IPS-NIHi7 (cell line): ENCODE results near the gene AP4M1.
"Not testable (repeated sequence)": the region's sequence is repeated elsewhere in the genome, so short reads cannot be mapped to it uniquely, and the experiment has no call there.

Source experiments
- DNase-seq: peaks from one replicate; pipeline ENCODE4 v3.0.0; 2012; ENCODE audit warnings: mixed read lengths; ENCODE audit errors: extremely low spot score

AP4M1 gene

DNA sequence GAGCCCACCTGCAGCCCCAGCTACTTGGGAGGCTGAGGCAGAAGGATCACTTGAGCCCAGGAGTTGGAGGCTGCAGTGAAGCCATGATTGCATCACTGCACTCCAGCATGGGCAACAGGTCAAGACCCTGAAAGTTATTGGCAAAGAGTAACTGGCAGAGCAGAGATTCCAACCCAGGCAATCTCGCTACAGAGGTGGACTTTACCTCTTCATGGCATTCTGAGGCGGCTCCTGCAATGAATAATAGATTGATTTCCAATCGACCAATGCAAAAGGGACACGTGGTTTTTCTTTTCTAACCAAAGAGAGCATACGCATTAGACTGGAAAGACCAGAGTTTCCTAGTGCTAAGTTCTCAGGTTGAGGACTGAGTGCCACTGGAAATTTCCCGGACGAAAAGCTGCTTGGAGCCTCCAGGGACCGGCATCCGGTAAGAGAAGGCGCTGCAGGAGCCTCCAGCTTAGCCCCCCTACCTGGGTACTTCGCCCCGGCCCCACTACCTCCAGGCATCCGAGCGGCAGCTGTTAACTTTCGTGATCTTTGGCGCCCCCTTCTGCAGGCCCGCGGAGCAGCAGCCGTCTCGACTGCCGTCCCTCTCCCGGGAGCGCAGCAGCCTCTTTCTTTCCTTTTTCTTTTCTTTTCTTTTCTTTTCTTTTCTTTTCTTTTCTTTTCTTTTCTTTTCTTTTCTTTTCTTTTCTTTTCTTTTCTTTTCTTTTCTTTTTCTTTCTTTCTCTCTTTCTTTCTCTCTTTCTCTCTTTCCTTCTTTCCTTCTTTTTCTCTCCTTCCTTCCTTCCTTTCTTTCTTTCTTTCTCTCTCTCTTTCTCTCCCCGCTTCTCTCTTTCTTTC is 29.4 kb downstream of the AP4M1 start:
- DNase-seq = peak; percentile 90

DNA sequence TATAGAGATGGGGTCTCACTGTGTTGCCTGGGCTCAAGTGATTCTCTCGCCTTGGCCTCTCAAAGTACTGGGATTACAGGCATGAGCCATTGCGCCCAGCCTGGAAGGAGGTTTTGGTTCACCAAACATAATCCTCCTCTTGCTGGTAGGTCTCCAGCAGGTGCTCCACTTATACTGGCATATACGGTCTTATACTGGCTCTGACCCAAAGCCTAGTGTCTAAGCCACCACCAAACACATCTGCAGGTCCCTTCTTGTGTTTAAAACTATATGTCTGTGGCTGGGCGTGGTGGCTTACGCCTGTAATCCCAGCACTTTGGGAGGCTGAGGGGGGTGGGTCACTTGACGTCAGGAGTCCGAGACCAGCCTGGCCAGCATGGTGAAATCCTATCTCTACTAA is 30.7 kb downstream of the AP4M1 start:
- no peak for DNase-seq

DNA sequence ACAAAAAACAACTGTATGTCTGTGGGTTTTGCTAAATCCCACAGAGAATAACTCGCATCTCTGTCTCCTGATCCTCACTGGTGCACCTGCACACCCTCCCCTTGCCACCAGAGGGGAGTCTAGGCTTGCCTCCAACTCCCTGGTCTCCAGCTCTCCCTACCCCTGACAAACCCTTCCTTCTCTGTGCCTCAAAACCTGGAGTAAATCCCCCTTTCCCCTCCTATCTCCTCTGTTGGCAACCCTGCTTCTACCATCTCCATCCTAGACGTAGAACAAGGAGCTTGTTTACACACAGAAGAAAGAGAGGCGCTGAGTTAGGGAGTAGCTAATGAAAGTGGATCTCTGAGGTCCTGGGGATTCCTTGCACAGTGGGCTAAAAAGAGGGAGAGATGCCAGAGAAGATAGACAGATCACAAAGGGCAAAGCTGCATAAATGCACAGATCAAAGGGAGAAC is 31.3 kb downstream of the AP4M1 start:
- peak; percentile 83 for DNase-seq

DNA sequence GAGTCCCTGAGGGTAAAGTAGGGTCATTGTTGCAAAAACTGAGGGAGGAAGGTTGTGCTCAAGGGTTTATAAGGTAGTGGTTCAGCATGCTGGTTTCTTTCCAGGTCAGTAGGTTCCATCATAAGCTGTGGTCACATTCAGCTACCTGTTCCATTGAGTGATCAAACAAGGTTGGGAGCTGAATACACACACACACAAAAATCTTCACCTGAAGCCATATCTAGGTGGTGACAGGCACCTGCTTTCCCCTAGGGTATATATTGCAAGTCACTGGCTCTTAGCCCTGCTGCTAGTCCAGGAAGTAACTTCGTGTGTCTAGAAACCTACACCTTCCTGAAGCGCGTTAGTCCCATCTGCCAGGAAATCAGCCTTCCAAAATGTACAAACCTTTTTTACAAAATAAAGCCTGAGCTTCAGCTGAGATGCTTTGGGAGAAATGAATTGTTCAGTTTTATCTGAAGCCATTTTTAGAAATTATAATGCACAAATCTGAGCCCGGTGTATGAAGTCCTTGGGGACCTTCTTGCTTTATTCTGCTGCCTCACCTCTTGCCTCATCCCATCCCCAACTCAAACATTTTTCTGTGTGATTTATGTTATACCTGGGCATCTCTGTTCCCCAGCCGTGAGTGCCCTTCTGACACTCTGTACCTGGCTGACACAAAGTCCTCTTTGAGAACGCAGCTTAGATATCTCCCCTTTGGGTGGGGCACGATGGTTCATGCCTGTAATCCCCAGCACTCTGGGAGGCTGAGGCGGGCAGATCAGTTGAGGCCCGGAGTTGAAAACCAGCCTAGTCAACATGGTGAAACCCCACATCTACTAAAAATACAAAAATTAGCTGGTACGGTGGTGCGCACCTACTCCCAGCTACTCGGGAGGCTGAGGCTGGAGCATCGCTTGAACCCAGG is 36.7 kb downstream of the AP4M1 start:
- DNase-seq = no peak

DNA sequence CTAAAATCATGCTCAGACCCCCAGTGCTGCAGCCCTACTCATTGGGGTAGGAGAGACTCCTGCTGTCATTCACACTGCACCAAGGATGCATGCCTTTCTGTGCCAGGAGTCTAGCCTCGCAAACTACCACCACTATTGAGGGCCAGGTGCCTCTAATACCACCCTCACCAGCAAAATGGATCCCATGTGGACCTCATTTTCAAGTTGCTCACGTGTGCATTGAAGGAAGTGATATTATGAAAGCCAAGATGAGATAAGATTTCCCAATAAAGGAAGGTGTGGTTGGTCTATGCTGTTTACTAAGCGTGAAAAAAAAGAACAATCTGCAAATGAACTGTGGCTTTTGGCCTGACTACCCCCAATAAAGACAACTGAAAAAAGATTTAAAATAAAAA is 40.1 kb downstream of the AP4M1 start:
- no peak for DNase-seq

DNA sequence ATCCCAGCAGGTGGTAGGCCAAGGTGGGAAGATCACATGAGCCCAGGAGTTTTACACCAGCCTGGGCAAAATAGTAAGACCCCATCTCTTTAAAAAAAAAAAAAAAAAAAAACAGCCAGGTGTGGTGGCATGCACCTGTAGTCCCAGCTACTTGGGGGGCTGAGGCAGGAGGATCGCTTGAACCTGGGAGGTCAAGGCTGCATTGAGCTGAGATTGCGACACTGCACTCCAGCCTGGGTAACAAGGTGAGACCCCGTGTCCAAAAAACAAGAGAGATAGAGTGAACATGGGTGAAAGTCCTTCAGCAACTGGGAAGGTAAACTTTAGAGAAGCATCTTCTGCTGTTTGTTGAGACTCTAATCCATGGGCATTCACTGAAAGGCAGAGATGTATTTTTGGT is 41.0 kb downstream of the AP4M1 start:
- DNase-seq = no peak

DNA sequence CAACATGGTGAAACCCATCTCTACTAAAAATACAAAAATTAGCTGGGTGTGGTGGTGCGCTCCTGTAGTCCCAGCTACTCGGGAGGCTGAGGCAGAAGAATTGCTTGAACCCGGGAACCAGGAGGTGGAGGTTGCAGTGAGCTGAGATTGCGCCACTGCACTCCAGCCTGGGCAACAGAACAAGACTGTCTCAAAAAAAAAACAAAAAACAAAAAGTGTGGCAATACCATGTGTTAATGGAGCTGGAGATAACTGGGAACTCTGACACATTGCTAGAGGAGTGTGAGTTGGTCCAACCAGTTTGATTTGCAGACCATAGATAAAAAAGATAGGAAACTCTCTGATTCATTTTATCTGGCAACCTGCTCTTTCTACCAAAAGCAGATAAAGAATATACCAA is 44.9 kb downstream of the AP4M1 start:
- DNase-seq = not testable (repeated sequence)

DNA sequence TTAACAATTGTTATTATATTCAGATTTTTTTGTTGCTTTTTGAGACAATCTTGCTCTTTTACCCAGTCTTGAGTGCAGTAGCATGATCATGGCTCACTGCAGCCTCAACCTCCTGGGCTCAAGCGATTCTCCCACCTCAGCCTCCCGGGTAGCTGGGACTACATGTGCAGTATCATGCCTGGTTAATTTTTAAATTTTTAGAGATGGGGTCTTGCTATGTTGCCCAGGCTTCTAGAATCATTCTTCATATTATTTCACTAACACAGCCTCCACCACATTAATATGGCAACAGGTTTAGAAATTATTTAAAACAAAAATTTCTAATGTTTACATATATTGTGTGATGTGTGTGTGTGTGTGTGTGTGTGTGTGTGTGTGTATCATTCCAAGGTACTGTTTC is 45.8 kb downstream of the AP4M1 start:
- DNase-seq = no peak

DNA sequence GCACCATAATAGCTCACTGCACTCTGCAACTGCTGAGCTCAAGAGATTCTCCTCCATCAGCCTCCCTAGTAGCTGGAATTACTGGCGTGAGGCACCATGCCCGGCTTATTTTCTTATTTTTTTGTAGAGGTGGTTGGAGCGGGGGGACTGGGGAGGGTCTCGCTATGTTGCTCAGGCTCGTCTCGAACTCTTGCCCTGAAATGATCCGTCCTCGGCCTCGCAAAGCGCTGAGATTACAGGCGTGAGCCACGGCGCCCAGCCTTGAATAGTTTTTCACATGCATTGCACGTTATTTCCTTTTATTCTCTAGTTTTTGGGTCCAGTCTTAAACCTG is 46.7 kb downstream of the AP4M1 start:
- DNase-seq = no peak

DNA sequence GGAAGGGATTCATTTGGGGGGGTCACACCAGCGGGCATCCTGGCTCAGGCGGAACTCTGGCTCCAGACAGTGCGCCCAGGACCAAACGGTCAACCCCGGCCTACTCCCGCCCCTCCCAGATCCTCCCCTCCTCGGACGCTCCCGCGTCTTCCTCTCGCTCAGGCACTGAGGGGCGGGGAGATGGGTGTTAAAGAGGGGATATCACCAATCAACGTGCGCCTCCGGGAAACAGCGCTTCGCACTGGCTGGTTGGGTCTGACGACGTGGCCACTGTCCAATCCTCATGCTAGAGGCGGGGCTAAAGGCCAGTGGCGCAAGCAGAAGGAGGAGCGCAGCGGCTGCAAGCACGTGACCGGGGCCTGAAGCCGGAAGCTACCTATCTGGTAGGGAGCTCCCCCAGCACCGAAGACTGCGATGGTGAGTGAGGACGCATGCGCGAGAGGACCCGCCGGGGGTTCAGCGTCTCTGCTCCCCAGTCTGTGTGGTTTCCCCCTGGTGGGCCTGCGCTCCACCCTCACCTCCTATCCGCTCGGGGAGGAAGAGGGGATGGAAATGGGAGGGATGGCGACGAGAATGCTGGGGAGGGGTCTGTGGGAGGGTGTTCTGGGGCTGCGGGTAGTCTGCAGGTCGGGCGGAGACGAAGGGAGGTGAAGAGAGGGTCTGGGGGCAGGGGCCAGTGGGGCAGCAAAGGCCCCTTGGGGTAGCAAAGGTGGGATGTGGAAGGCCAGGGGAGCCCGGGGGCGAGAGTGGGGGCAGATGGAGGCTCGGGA is 47.3 kb downstream of the AP4M1 start, which contains the start of gene LAMTOR4:
TSS of gene LAMTOR4 (plus strand) at position 360 of the 770 bp plus-strand sequence. CDS start at position 415, 55 bp downstream.
- DNase-seq = peak; percentile 100

DNA sequence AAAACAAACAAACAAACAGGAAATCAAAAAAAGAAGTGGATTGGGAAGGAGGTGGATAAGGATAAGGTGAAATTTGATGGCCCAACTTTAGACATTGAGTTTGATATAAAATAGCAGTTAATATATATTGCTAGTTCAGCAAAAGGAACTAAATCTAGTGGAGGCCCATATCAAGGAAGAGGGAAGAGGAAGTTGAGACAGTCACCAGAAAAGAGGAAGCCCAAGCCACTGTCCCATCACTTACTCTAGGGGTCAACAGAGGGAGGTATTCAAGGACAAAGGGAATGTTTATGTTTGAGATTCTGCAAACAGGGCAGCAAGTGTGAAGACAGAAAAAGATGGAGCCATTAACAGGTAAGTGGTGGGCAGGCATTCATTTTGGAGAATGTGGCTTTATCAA is 51.0 kb downstream of the AP4M1 start:
- no peak for DNase-seq

DNA sequence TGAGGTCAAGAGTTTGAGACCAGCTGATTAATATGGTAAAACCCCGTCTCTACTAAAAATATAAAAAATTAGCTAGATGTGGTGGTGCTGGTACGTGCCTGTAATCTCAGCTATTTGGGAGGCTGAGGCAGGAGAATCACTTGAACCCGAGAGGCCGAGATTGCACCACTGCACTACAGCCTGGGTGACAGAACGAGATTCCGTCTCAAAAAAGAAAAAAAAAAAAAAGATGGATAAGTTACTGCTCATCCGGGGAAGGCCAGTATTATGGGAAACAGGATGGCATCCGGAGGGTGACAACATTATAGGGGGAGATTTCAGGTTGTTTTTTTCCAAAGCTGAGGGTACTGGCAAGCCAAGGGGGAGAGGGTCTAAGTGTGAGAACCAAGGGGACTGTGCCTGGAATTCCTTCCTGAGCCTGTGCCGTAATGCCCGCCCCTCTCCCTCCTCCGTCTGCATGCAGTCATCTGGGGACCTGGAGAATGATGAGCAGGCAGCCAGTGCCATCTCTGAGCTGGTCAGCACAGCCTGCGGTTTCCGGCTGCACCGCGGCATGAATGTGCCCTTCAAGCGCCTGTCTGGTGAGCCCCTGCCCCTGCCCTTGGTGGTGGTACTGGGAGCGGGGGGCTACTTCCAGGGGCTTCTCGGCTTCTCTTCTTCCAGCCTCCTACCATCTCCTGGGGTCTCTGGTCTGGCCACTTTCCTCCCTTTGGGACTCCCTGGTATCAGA is 51.7 kb downstream of the AP4M1 start:
- DNase-seq = no peak

DNA sequence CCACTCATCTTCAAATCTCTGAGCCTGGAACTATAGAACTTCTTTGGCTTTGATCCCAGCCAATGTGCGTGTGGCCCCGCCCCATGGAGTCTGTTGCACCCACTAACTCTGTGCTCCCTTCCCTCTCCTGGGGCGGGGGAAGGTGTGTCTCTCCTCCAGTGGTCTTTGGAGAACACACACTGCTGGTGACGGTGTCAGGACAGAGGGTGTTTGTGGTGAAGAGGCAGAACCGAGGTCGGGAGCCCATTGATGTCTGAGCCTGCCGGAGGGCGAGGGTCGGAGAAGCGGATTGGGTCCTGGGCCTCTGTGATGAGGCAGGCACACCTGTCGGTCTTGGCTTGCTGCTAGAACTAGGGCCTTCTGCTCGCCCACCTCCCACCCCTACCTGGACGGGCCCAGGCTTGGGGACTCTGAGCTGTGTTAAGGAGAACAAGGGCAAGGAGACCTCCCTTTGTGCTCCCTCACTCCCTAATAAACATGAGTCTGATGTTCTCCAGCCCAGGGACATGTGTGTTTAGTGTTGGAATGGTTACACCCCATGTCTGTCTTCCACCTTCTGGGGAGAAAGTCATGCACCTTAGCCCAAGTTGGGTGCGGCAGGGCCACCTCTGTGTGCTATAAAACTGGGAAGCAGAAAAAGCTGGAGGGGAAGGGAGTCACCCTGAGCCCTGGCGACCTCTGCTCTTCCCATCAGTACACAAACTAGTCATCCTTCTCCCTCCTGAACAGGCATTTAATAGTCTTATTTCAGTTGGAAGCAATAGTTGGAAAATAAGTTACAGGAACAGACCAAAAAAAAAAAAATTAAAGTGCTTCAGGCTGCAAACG is 52.5 kb downstream of the AP4M1 start:
- no peak for DNase-seq

DNA sequence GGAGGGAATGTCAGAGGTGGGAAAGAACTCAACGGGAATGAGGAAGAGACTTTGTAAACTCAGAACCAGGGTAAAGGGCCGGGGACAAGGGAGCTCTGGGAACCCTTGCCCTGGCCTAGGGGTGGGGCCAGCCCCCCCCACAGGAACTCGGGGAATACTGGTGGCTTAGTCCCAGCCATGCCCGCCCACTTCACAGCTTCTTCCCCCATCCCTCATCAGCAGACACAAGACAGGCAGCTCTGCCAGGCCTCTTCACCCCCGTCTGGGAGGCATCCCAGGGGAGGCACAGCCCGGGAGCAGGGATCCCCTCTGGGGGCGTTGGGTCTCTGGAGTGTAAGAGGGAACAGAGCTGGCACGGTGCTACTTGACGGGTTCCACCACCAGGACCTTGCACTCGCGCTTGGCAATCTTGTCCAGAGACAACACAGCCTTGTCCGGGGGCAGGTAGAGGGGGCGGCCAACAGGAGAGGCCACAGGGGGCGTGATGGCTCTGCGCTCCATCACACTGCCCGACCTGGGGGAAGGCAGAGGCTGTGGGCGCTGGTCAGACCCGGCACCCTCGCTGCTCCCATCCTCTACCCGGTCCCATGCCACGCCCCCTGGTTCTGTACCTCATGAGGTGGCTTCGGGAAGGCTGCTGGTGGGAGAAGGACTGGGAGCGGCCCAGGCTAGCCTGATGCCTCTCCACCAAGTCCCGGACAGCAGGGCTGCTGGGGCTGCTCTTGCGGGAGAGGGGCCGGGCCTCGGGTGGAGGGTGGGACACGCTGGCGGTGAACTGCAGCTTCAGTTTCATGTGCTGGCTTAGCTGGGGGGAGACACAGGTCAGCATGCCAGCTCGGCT is 53.4 kb downstream of the AP4M1 start:
- DNase-seq = no peak

DNA sequence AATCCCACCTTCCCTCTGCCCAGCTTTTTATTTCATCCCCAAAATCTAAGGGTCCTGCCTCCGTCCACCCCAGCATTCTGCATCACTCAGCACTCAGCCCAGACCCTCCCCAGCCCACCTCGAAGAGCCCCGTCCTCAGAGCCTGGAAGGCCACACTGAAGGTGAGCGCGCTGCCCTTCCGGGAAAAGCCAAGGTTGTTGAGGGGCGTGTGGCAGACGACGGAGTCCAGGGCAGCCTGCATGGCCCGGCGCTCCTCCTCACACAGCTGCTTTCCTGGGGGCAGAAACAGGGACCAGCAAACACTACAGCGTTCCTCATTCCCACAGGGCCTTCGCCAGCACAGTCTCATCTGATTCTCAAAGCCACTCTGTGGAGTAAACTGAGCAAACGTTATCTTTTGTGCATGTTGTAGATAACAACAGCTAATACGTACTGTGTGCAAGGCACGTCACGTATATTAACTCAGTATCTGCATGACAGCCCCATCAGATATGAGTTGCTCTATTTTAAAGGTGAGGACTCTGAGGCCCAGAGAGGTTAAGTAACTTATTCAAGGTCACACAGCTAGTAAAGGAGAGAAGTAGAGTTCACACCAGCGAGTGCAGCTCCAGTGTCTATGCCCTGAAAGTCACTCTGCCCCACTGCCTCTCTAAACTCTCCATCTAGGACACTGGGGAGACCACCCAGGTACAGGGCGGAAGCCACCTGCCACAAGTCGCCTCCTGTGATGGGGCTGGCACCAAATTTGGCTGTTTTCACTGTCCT is 54.3 kb downstream of the AP4M1 start:
- DNase-seq = no peak

DNA sequence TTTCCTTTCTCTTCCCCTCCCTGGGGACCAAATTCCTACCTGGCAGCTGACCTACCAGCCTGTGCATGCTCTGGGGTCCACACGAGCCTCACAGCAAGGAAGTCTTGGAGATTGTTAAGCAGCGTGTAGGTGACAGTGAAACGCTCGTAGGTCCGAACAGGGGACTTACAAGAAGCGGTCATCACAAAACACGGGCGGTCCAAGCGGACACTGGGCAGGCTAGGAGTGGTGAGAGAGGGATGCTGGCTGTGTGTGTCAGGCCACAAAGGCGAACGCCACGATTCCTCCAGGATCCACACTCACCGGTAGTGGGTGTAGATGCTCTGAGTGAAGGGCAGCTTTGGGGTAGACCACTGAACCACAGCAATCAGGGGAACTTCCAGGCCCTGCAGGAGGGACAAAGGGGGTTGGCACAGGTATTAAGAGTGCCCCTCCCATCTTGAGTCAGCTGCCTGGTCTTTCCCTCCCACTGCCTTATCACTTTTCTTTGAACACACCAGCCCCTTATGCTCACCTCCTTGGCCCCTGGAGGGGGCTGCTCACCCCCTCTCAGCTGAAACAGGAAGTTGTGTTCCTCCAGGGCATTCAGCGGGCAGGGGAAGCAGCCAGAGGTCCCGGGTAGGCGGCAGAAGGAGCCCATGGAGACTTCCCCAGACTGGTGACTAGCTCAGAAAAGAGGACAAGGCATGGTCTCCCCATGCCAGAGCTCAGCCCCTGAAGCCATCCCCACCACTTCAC is 55.1 kb downstream of the AP4M1 start:
- DNase-seq = no peak

DNA sequence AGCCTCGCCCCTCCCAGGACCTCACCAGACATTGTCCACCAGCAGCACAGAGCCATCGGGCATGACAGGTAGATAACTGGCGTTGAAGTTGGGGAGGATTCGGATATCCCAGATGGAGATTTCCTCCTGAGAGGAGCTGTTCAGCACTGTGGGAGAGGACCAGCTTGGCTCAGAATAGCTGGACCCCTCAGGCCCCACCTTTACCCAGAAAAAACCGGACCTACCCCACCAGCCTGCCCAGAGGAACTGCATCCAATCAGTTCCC is 55.6 kb downstream of the AP4M1 start:
- DNase-seq = no peak
